Activated gamma-delta T cell (primary cell): ENCODE data around the gene USP22.
A peak's percentile ranks its signal among the peaks of the same experiment; 100 is the strongest.
"Not testable (repeated sequence)": the region's sequence is repeated elsewhere in the genome, so short reads cannot be mapped to it uniquely, and the experiment has no call there.

ENCODE experiments used
- DNase-seq: peaks from one replicate; lab custom pipeline; 2025; lab: John Stamatoyannopoulos, UW
- total RNA-seq, 2 donors: gene quantifications; one replicate each; lab custom pipeline; 2026; lab: John Stamatoyannopoulos, UW

The USP22 gene
- total RNA-seq, result 232 to 269 reads per million in 2 donors

DNA sequence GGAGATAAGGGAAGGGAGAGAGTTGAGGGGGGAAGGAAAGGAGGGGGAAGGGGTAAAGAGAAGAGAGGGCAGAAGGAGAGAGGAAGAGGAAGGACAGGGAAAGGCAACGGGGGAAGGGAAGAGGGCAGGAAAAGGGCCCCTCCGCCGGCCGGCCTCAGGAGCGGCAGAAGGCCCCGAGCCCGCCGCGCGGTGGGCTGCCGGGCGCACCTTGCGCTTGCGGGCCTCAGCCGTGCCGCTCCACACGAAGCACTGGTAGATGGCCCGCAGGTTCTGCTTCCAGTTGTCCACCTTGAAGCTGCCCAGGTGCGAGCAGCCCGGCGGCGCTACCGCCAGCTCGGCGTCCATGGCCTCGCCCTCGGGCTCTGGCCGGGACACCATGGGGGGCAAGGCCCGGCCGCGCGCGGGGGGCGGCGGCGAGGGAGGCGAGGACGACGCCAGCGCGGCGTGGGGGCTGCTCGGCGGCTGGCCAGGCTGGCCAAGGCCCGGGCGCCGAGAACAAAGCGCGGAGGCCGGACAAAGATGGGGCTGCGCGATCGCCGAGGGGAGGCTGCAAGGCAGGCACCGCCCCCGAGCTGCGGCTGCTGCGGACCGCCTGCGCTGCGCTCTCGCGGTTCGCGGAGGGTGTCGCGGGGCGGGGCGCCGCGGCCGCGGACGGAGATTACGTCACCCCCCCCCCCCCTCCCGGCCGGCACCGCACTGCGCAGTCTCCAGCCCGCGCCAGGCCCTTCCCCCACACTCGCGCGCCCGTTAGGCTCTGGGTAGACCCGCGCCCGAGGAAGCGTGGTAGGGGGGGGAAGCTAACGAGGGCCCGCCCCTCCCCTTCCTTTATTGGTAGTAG is at the start of gene USP22:
USP22 (minus strand) TSS at position 554 of the 838 bp plus-strand sequence; CDS start at position 378, 176 bp downstream.
- peak; percentile 94 for DNase-seq

GRCh38 chr17:21090902-21091618 is 48.2 kb upstream of the USP22 start:
- no peak for DNase-seq

DNA sequence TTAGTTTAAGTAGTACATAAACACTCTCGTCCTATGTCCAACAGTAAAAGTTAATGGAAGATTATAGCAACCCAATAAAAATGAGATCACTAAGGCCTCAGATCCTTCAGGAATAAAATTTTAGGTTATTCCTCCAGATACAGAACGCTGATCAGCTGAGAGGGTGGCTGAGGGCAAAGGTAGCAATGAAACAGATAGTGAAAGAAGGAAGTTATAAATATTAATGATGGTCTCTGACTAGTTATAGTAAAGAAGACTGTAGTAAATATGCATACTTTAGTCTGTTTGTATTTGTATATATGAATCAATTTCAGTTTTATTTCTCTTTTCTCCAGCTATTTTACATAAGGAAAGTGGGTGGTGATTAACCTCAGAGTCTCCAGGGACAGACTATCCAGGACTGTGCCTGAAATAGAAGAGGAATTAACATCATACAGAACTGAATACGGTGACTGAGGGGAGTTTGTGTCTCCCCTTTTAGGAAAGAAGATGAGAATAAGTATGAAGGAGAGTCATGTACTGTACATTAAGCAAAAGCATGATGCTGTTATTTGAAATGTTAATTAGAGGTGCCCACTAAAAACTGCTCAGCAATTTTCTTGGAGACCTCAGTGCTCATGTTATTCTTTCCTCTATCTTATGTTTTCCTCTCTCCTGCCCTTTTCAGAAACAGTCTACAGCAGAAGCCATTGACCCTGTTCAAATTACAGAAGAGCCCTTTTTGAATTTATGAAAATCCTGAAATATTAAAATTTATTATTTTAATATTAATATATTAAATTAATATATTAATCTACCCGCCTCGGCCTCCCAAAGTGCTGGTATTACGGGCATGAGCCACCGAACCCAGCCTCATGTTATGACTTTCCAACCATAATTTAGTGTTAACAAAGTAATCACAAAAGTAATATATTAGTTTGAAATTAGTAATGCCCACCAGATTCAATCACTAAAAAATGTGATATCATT is 47.4 kb upstream of the USP22 start:
- no peak for DNase-seq

GRCh38 chr17:21089145-21089544 is 46.3 kb upstream of the USP22 start:
- DNase-seq, result no peak

GRCh38 chr17:21085707-21086106 is 42.9 kb upstream of the USP22 start:
- no peak for DNase-seq

DNA sequence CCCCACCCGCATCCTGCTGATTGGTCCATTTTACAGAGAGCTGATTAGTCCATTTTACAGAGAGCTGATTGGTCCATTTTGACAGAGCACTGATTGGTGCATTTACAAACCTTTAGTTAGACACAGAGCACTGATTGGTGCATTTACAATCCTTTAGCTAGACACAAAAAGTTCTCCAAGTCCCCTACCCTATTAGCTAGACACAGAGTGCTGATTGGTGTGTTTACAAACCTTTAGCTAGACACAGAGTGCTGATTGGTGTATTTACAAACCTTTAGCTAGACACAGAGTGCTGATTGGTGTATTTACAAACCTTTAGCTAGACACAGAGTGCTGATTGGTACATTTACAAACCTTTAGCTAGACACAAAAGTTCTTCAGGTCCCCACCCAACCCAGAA is 42.5 kb upstream of the USP22 start:
- DNase-seq, result not testable (repeated sequence)

DNA sequence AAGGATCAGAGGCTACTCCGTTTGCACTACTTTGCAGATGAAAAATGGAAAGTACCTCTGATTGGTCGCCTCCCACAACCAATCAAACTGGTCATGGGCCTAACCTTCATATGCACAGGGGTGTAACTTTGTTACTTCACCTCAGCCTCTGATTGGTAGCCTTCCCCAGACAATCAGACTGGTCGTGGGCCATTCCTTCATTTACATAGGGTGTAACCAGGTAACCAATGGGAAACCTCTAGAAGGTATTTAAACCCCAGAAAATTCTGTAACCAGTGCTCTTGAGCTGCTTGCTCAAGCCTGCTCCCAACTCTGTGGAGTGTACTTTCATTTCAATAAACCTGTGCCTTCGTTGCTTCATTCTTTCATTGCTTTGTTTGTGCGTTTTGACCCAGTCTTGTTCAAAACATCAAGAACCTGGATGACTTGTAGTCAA is 39.2 kb upstream of the USP22 start:
- no peak for DNase-seq

DNA sequence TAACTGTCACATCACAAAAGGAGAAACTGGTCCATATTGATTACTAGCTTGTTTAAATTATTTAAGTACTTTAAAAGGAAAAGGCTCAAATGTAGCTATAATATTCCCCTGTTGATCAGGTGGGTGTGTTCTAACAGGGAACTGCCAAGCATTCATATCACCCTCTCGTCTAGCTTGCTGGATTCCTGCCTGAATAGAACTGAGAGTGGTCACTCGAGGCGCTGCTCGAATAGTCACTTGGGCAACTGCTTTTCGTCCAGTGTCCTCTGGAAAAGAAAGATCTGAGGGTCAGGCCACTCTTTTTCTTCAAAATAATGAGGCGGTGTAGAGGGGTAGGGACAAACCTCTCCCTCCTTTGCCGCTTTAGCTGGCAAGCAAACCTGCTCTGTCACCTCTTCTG is 36.4 kb upstream of the USP22 start:
- DNase-seq, result no peak

DNA sequence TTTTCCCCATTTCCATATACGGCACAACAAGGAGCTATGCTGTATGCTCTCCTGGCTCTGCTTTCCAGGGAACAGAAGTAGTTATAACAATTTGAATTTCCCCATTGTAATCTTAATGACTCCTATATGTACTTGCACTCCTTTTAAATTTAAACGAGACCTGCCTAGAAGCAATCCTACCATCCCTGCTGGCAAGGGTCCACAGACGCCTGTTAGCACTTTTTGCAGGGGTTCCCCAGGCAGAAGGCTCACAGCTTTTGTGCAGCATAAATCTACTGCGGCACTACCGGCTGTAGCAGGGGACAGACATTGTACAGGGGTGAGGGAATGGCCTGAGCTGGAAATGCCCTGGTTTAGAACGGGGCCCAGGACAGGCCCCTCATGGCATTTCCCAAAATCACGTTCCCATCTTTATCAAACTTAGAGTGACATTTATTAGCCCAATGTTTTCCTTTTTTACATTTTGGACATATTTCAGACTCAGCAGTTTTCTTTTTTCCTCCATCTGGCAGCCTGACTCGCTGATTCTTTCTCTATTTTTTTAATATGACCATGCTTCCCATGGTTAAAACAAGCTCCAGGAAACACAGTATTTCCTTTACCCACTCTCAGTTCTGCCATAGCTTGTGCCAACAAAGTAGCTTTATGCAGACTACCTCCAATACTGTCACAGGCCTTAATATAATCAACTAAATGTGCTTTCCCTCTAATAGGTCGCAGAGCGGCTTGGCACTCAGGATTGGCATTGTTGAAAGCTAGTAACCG is 35.4 kb upstream of the USP22 start:
- DNase-seq, result no peak

GRCh38 chr17:21077281-21077680 is 34.5 kb upstream of the USP22 start:
- no peak for DNase-seq

DNA sequence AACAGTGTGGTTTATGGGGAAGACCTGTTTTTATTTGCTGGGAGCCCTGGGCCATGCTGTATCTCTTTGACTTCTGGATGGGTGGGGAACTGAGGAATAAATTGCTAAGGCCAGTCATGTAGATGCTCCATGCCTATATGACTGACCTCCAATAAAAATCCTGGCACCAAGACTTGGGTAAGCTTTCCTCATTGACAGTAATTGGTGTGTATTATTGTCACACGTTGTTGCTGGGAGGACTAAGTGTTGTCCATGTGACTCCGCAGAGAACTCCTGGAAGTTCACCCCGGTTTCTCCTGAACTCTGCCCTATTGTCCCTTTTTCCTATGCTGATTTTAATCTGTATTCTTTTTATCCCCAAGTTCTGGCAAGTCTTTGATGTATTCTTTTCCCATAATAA is 33.4 kb upstream of the USP22 start:
- DNase-seq, result no peak

DNA sequence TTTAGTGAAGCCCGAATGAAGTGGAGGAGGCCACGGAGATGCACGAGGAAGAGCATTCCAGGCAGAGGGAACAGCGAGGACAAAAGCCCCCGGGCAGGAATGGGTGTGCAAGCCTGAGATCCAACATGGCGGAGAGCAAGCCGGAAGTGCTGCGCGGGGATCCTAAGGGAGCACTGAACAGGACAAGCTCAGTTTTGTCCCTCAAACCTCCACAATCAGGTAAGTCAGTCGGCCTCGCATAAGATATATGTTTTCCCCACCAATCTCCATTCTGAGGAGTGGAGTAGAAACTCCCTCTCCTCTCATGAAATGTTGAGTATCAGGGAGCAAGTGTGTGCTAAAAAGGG is 32.9 kb upstream of the USP22 start:
- DNase-seq, result no peak

- no peak for DNase-seq
Measured at GRCh38 chr17:21072745-21073197, 30.0 kb upstream of the USP22 start.

DNA sequence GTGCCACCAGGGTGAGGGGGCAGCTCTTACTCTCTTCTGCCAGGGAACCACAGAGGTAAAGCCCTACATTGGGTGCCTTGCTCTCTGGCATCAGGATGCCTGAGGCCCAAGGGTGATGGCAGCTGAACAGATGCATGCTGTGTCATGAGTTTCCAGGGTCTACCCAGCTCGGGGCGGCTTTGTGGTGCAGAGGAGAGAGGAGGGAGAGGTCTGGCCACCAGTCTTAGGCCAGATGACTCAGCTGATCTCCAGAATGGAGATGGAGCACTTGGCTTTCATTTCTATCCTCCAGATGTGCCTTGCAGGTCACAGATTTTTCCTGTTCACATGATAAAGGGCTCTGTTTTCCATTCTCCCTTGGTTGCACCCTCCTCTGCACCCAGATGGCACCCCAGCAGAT is 23.6 kb upstream of the USP22 start:
- no peak for DNase-seq

DNA sequence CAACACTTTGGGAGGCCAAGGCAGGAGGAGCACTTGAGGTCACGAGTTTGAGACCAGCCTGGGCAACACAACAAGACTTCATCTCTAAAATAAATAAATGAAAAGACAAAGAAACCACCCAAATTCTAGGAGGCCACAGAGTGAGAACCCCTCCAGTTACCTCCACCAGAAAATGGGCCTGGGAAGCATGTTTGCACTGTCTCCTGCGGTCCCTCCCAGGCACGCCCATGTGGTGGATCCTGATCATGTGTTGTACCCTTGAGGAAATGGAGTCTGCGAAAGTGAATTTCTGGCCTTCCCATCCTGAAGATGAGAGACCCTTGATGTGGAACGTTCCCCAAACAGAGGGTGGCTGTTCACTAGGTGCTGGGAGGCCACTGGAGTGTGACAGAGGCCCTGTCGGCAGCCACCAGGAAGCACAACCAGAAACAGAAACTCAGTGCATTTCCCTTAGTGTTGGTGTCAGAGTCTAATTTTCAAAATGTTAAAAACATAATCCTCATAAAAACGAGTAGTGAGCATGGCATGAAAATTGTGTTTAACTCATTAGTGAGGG is 19.2 kb upstream of the USP22 start:
- no peak for DNase-seq

DNA sequence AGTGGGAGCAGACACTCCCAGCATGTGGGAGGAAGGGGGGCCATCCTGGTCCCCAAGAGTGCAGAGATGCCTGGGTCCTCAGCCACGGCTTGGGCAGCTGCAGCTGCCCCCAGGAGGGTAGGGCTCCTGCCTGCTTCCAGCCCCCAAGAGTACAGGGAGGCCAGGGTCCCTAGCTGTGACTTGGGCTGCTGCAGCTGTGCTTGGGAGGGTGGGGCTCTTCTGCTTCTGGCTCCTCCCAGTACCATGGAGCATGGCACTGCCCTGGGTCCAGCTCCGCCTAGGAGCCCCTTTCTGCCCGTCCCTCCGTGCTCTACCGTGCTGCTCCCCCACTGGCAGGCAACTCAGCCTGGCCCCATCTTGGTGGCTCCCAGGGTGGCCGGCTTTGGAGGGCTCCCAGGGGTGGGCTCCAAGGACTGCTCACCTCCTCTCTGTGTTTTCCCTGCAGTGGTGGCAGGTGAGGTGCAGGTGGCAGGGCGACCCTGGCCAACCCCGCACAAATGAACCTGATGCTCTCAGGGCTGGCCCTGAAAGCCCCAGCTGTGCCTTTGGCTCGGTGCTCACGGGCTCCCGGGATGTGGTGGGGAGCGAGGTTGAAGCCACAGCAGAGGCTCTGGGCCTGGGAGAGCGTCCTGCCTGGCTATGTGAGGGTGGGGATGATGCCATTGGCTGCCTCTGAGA is 18.5 kb upstream of the USP22 start:
- DNase-seq, result no peak

GRCh38 chr17:21059761-21060160 is 16.9 kb upstream of the USP22 start:
- DNase-seq, result no peak

GRCh38 chr17:21058098-21058893 is 15.5 kb upstream of the USP22 start:
- DNase-seq, result no peak

DNA sequence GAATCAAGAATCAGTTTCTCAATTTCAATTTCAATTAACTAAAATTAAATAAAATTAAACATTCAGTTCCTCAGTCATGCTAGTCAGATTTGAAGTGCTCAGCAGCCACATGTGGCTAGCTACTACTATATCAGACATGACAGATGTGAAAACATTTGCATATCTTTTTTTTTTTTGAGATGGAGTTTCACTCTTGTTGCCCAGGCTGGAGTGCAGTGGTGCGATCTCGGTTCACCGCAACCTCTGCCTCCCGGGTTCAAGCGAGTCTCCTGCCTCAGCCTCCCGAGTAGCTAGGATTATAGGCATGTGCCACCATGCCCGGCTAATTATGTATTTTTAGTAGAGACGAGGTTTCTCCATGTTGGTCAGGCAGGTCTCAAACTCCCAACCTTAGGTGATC is 10.2 kb upstream of the USP22 start:
- DNase-seq, result not testable (repeated sequence)
